Testis (tissue), 3 donors: ENCODE data around the gene CLCN4. TPM values are rescaled to one million over a fixed set of nuclear protein-coding genes. Genes with fewer than 3 reads are reported as not detected.

Source experiments
- DNase-seq: peaks from one replicate; pipeline ENCODE4 v3.0.0-alpha.2; 2019
- H3K27ac ChIP-seq, 2 donors: fragments of 200-600 bp; sonication (generic); one replicate each; pipeline ENCODE4 v1.5.1; 2019
- H3K27me3 ChIP-seq: fragments of 200-600 bp; sonication (generic); one replicate; pipeline ENCODE4 v1.5.1; 2019
- H3K36me3 ChIP-seq: fragments of 200-600 bp; sonication (generic); one replicate; pipeline ENCODE4 v1.5.1; 2017; ENCODE audit warnings: low read depth; ENCODE audit errors: missing control alignments
- H3K4me1 ChIP-seq: fragments of 200-600 bp; sonication (generic); one replicate; pipeline ENCODE4 v1.5.1; 2019
- H3K4me3 ChIP-seq, 2 donors: fragments of 200-600 bp; sonication (generic); one replicate each; pipeline ENCODE4 v1.5.1; 2017 to 2019
- H3K9me3 ChIP-seq: fragments of 200-600 bp; sonication (generic); one replicate; pipeline ENCODE4 v1.5.1; 2017
- POLR2A ChIP-seq: fragments of 450-650 bp; IDR thresholded peaks from one replicate; pipeline ENCODE4 v1.6.1; 2017; ENCODE audit warnings: antibody characterized with exemption, mild to moderate bottlenecking, moderate library complexity
- WGBS, 2 donors: methylation state at CpG; one replicate each; pipeline ENCODE4 v1.1.5; 2018; 5-methylcytosine and 5-hydroxymethylcytosine counted together
- intact Hi-C: fragments of 100-400 bp; cut with DNase I; formaldehyde crosslinking; loops from one replicate; pipeline ENCODE4 v1.15.1; 2023; ENCODE audit warnings: low total_unique reads
- polyA plus RNA-seq: library from polyadenylated mRNA; stranded (reverse); fragments of 350-450 nt; fragmentation: Illumina TruSeq; extraction: RNeasy Lipid Tissue Mini Kit (QIAGEN cat#74804); gene quantifications from one replicate; pipeline ENCODE4 v1.2.3, GENCODE V29; 2014; ENCODE audit warnings: low read depth, low replicate concordance; ENCODE audit not compliant: insufficient read depth
- total RNA-seq, 2 donors: library from RNA; depleted of rRNA; stranded (reverse); fragments of >200 nt; gene quantifications; one replicate each; pipeline ENCODE4 v1.2.3, GENCODE V29; 2016
- TF ChIP-seq, protein P1 (sequence below), 3 experiments: fragments of 450-650 bp in 2 of 3; fragments of 200-600 bp in 1 of 3; sonication (generic) in 1 of 3; IDR thresholded peaks; one replicate each; pipeline ENCODE4 v1.5.1; 2016 to 2019; ENCODE audit warnings: antibody characterized with exemption in 3 of 3, mild to moderate bottlenecking in 2 of 3, moderate library complexity in 1 of 3

The CLCN4 gene
- total and polyA plus RNA-seq, 3 donors from 2014 or later = 5.1 to 11.6 (median 5.4) TPM

DNA sequence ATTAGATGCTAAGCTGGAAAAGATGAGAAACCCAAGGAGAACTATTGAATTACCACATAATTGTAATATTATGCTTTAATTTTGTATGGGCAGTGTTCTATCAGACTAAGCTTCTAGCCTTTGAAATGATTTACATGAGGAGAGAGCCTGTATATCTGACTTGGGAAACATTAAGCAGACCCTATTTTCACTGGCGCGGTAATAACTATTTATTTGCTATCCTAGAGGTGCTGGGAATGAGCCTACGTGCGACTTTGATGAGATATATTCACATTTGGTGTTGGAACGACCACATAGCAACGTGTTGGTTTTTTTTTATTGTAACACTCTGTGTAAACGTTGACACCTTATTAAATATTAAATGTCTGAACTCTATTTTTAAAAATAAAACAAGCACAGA is 80.5 kb downstream of the CLCN4 start:
- 90 to 92% methylated on average over 7 of the region's 7 CpGs for WGBS, 2 donors

DNA sequence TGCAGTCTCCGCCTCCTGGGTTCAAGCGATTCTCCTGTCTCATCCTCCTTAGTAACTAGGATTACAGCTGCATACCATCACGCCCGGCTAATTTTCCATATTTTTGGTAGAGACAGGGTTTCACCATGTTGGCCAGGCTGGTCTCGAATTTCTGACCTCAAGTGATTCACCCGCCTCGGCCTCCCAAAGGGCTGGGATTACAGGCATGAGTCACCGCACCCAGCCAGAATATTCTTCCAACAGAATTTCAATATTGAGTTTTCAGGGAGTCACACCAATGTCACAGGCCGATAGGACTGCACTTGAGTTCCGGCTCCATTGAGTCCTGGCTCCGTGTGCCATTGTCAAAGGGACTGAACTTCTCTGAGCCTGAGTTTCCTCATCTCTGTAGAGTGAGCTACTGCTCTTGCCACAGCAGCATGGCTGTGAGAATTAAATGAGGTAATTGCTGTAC is 82.9 kb downstream of the CLCN4 start:
- no peaks in the 10 kb centered on the region for H3K9me3 ChIP-seq
- H3K27ac ChIP-seq = no peak overlapping the region
- no peak for DNase-seq
- TF ChIP-seq, protein P1, sequence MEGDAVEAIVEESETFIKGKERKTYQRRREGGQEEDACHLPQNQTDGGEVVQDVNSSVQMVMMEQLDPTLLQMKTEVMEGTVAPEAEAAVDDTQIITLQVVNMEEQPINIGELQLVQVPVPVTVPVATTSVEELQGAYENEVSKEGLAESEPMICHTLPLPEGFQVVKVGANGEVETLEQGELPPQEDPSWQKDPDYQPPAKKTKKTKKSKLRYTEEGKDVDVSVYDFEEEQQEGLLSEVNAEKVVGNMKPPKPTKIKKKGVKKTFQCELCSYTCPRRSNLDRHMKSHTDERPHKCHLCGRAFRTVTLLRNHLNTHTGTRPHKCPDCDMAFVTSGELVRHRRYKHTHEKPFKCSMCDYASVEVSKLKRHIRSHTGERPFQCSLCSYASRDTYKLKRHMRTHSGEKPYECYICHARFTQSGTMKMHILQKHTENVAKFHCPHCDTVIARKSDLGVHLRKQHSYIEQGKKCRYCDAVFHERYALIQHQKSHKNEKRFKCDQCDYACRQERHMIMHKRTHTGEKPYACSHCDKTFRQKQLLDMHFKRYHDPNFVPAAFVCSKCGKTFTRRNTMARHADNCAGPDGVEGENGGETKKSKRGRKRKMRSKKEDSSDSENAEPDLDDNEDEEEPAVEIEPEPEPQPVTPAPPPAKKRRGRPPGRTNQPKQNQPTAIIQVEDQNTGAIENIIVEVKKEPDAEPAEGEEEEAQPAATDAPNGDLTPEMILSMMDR (IDR thresholded peaks at IDR 0.05) = no peak
- no peak for TF ChIP-seq POLR2A
- intact Hi-C loops = no loop called here
- H3K36me3 ChIP-seq = no peaks in the 10 kb centered on the region
- WGBS, 2 donors = 98 to 100% methylated on average over 1 to 11 of the region's 11 CpGs
- peaks cover 3% of the 10 kb centered on the region for H3K4me1 ChIP-seq
- no peak overlapping the region for H3K4me3 ChIP-seq
- no peaks in the 10 kb centered on the region for H3K27me3 ChIP-seq

More for the DNA sequence above, 80.5 kb downstream of the CLCN4 start:
- no peak for DNase-seq
- Histone ChIP-seq H3K4me3 (no peak overlapping the region), H3K36me3 (no peaks in the 10 kb centered on the region), H3K27ac (no peak overlapping the region), H3K4me1 (no peaks in the 10 kb centered on the region), H3K27me3 (no peaks in the 10 kb centered on the region), H3K9me3 (no peaks in the 10 kb centered on the region)
- TF ChIP-seq POLR2A = no peak
- TF ChIP-seq, protein P1 (IDR thresholded peaks at IDR 0.05) = no peak
- intact Hi-C loops = no loop called here

DNA sequence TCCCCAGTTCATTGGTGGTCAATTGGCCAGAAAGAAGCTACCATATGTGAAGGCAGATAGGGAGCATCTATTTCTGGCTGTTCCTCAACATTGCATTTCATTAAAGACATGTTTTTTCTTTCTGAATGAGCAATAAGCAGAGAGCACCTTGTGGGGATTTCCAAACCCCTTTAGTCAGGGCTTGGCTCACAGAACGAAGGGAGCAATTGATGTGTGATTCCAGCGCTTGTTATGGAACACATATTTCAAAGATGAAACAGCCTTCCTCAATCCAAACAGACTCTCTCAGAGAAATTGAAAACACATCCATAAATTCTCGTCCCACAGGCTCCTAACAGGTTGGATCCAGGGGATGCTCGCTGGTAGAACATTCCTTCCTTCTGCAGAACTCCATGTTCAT is 84.1 kb downstream of the CLCN4 start:
- intact Hi-C loops = no loop called here
- no peak overlapping the region for H3K27ac ChIP-seq
- no peaks in the 10 kb centered on the region for H3K36me3 ChIP-seq
- H3K27me3 ChIP-seq = no peaks in the 10 kb centered on the region
- 81 to 84% methylated on average over 4 of the region's 4 CpGs for WGBS, 2 donors
- peaks cover 8% of the 10 kb centered on the region for H3K4me1 ChIP-seq
- no peaks in the 10 kb centered on the region for H3K9me3 ChIP-seq
- no peak for DNase-seq
- H3K4me3 ChIP-seq = no peak overlapping the region
- TF ChIP-seq, protein P1 (IDR thresholded peaks at IDR 0.05) = no peak
- TF ChIP-seq POLR2A = no peak

DNA sequence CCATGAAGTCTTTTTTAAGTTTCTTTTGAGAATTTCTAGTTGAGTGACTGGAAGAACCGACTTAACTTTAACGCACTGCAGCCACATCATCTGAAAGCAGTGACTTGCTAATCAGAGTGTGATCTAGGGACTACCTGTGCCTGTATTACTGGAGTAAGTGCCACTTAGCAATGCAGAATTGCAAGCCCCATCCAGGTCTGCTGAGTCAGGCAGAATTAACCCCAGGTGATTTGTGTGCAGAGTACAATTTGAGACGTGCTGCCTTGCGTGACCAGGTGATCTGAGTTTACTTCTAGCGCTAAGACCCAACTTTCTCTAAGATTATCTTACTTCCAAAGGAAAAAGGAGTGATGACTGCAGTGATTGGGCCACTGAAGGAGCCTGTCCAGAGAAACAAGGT is 85.3 kb downstream of the CLCN4 start:
- Histone ChIP-seq H3K27ac (no peak overlapping the region), H3K9me3 (no peaks in the 10 kb centered on the region), H3K36me3 (no peaks in the 10 kb centered on the region), H3K4me3 (no peak overlapping the region), H3K4me1 (peaks cover 8% of the 10 kb centered on the region), H3K27me3 (no peaks in the 10 kb centered on the region)
- 84 to 92% methylated on average over 5 of the region's 5 CpGs for WGBS, 2 donors
- TF ChIP-seq, protein P1 (IDR thresholded peaks at IDR 0.05) = no peak
- TF ChIP-seq POLR2A = no peak
- no peak for DNase-seq
- intact Hi-C loops = no loop called here

DNA sequence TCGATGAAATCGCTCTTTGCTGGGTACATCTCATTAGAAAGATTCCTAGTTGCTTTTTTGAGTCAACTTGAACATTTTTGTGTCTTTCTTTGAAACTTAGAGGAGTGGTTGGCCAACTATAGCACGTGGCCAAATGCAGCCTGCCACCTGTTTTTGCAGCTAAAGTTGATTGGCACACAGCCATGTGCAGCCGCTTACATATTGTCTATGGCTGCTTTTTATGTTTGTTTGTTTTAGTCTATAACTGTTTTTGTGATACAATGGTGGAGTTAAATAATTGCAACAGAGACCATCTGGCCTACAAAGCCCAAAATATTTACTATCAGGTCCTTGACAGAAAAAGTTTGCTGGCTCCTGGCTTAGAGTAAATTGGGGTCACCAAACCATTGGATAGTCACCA is 86.3 kb downstream of the CLCN4 start:
- no peaks in the 10 kb centered on the region for H3K9me3 ChIP-seq
- H3K27me3 ChIP-seq = no peaks in the 10 kb centered on the region
- H3K36me3 ChIP-seq = no peaks in the 10 kb centered on the region
- TF ChIP-seq, protein P1 (IDR thresholded peaks at IDR 0.05) = no peak
- TF ChIP-seq POLR2A = no peak
- H3K4me3 ChIP-seq = no peak overlapping the region
- no peak for DNase-seq
- peaks cover 8% of the 10 kb centered on the region for H3K4me1 ChIP-seq
- WGBS, 2 donors = 60 to 76% methylated on average over 2 to 4 of the region's 4 CpGs
- H3K27ac ChIP-seq = no peak overlapping the region
- intact Hi-C loops = no loop called here
